ENCODE data around the gene SMARCD3.

Gene SMARCD3

GRCh38 chr7:151207804-151208203 lies 40.7 kb downstream of the SMARCD3 start:
- no peak for DNase-seq

- DNase-seq: no peak
Measured at GRCh38 chr7:151207315-151207714, 41.2 kb downstream of the SMARCD3 start.

GRCh38 chr7:151206914-151207313 lies 41.6 kb downstream of the SMARCD3 start:
- peak; percentile 9 for DNase-seq

- DNase-seq: no peak
Measured at GRCh38 chr7:151205730-151206129, 42.8 kb downstream of the SMARCD3 start.

GRCh38 chr7:151204383-151205032 lies 44.0 kb downstream of the SMARCD3 start:
- no peak for DNase-seq

- no peak for DNase-seq
Measured at GRCh38 chr7:151202836-151203235, 45.7 kb downstream of the SMARCD3 start.

- DNase-seq: no peak
Measured at GRCh38 chr7:151201751-151202150, 46.7 kb downstream of the SMARCD3 start.

- no peak for DNase-seq
Measured at GRCh38 chr7:151201344-151201743, 47.1 kb downstream of the SMARCD3 start.

- no peak for DNase-seq
Measured at GRCh38 chr7:151198945-151199848, 49.3 kb downstream of the SMARCD3 start.

GRCh38 chr7:151197932-151198331 lies 50.6 kb downstream of the SMARCD3 start:
- no peak for DNase-seq

- no peak for DNase-seq
Measured at GRCh38 chr7:151195616-151196450, 52.7 kb downstream of the SMARCD3 start.

GRCh38 chr7:151194188-151194587 lies 54.3 kb downstream of the SMARCD3 start:
- no peak for DNase-seq

- DNase-seq: no peak
Measured at GRCh38 chr7:151193203-151193978, 55.1 kb downstream of the SMARCD3 start.

GRCh38 chr7:151192002-151192539 lies 56.4 kb downstream of the SMARCD3 start:
- no peak for DNase-seq

GRCh38 chr7:151191544-151191943 lies 57.0 kb downstream of the SMARCD3 start:
- no peak for DNase-seq

GRCh38 chr7:151189038-151189437 lies 59.5 kb downstream of the SMARCD3 start:
- DNase-seq: no peak
